ENCODE results near the gene EIF3D. TPM values are rescaled to one million over a fixed set of nuclear protein-coding genes. Genes with fewer than 3 reads are reported as not detected.
A peak's percentile ranks its signal among the peaks of the same experiment; 100 is the strongest.

EIF3D gene
- total and polyA plus RNA-seq, 2 of the 13 experiments (the other 11 are each of a cell fraction or from before 2014, with no cell fraction given): 118 to 274 TPM

GRCh38 chr22:36470162-36470993 is 58.6 kb downstream of the EIF3D start (continued):
- TF ChIP-seq ARID5B (CRISPR knock-in tag; IDR thresholded peaks at IDR 0.05) (peak; percentile 31; the same call in 1 of the 2 replicates), ATF2 (CRISPR knock-in tag; IDR thresholded peaks at IDR 0.05) (0 out of 2 replicates have a peak, but pooled peaks have one; percentile 65), ZNF878 (CRISPR knock-in tag; IDR thresholded peaks at IDR 0.05) (no peak), KDM2A (CRISPR knock-in tag; IDR thresholded peaks at IDR 0.05; ENCODE audit: borderline replicate concordance, low read depth) (peak; percentile 59; the same call in 1 of the 2 replicates), EP300 (IDR thresholded peaks at IDR 0.05; ENCODE audit: low read depth in 2 of 2, low read length in 2 of 2) (no peak), EP300 (CRISPR knock-in tag; IDR thresholded peaks at IDR 0.05; ENCODE audit: borderline replicate concordance) (no peak), HNRNPL (IDR thresholded peaks at IDR 0.05; ENCODE audit: low read depth, low read length) (0 out of 2 replicates have a peak, but pooled peaks have one; percentile 35), ZNF235 (CRISPR knock-in tag; IDR thresholded peaks at IDR 0.05; ENCODE audit: borderline replicate concordance) (no peak), GATAD2A (CRISPR knock-in tag; IDR thresholded peaks at IDR 0.05) (0 out of 2 replicates have a peak, but pooled peaks have one; percentile 42), TARDBP (CRISPR knock-in tag; IDR thresholded peaks at IDR 0.05) (peak; percentile 67; the same call in 1 of the 2 replicates), ZNF652 (CRISPR knock-in tag; IDR thresholded peaks at IDR 0.05; ENCODE audit: borderline replicate concordance, low read depth) (peak; percentile 38; the same call in 1 of the 2 replicates), ZNF740 (CRISPR knock-in tag; IDR thresholded peaks at IDR 0.05) (no peak), GFI1 (CRISPR knock-in tag; IDR thresholded peaks at IDR 0.05; ENCODE audit: borderline replicate concordance) (no peak), FOSL2 (CRISPR knock-in tag; IDR thresholded peaks at IDR 0.05) (peak; percentile 41; the same call in 1 of the 2 replicates), NR3C1 (CRISPR knock-in tag; IDR thresholded peaks at IDR 0.05) (no peak), EEA1 (CRISPR knock-in tag; IDR thresholded peaks at IDR 0.05; ENCODE audit: borderline replicate concordance) (no peak), ZNF335 (CRISPR knock-in tag; IDR thresholded peaks at IDR 0.05) (no peak), ZBTB25 (CRISPR knock-in tag; IDR thresholded peaks at IDR 0.05) (0 out of 2 replicates have a peak, but pooled peaks have one; percentile 46), ASH2L (IDR thresholded peaks at IDR 0.05; ENCODE audit: insufficient read length, low read depth, low read length) (no peak), RARA (CRISPR knock-in tag; IDR thresholded peaks at IDR 0.05) (0 out of 2 replicates have a peak, but pooled peaks have one; percentile 32), THAP11 (CRISPR knock-in tag; IDR thresholded peaks at IDR 0.05) (0 out of 2 replicates have a peak, but pooled peaks have one; percentile 39), ZNF879 (CRISPR knock-in tag; IDR thresholded peaks at IDR 0.05) (no peak), PCBP2 (optimal IDR thresholded peaks at IDR 0.05; ENCODE audit: low read depth, low read length, poor library complexity, severe bottlenecking) (no peak)
